NB4 (cell line): Measurements from ENCODE around the gene NR6A1.

Experiments
- DNase-seq: peaks from one replicate; pipeline ENCODE4 v3.0.0; 2010; ENCODE audit warnings: low read depth
- H3K4me3 ChIP-seq: one replicate; pipeline ENCODE4 v1.5.1; 2011; ENCODE audit warnings: mild to moderate bottlenecking, low read depth, low read length, moderate library complexity
- CTCF ChIP-seq: IDR thresholded peaks from one replicate; pipeline ENCODE4 v1.5.1; 2012; ENCODE audit warnings: low read depth, low read length
- MAX ChIP-seq: IDR thresholded peaks from 2 replicates; pipeline ENCODE4 v1.6.1; 2011; ENCODE audit warnings: low read depth, low read length
- MYC ChIP-seq: IDR thresholded peaks from 2 replicates; pipeline ENCODE4 v1.6.1; 2011; ENCODE audit warnings: low read depth, low read length
- POLR2A ChIP-seq: IDR thresholded peaks from 2 replicates; pipeline ENCODE4 v1.6.1; 2011; ENCODE audit warnings: mild to moderate bottlenecking; ENCODE audit not compliant: insufficient read length; ENCODE audit errors: extremely low read depth

The NR6A1 gene

GRCh38 chr9:124780757-124781151 is 9.6 kb upstream of the NR6A1 start:
- DNase-seq = no peak
- no peak overlapping the region for H3K4me3 ChIP-seq
- TF ChIP-seq MAX (no peak), MYC (no peak), CTCF (no peak), POLR2A (no peak)

GRCh38 chr9:124780060-124780756 is 9.1 kb upstream of the NR6A1 start:
- no peak for DNase-seq
- no peak overlapping the region for H3K4me3 ChIP-seq

GRCh38 chr9:124779368-124780059 is 8.4 kb upstream of the NR6A1 start:
- peak; percentile 25 for DNase-seq
- no peak overlapping the region for H3K4me3 ChIP-seq
- no peak for TF ChIP-seq POLR2A
- TF ChIP-seq MYC = no peak
- TF ChIP-seq CTCF = no peak
- TF ChIP-seq MAX = no peak

More at GRCh38 chr9:124780060-124780756, 9.1 kb upstream of the NR6A1 start:
- TF ChIP-seq MAX (no peak), CTCF (no peak), POLR2A (no peak), MYC (no peak)

GRCh38 chr9:124778575-124779367 is 7.7 kb upstream of the NR6A1 start:
- no peak for DNase-seq
- no peak for TF ChIP-seq MYC
- no peak for TF ChIP-seq CTCF
- TF ChIP-seq POLR2A = no peak

GRCh38 chr9:124776954-124777648 is 6.0 kb upstream of the NR6A1 start, which contains the start of gene OLFML2A:
Gene OLFML2A, plus strand, starts transcription at chr9:124777133. Its CDS starts 138 bp downstream, at chr9:124777271.
- DNase-seq = peak; percentile 64
- H3K4me3 ChIP-seq = peak within 1 kb of the TSS; percentile 16
- TF ChIP-seq CTCF = peak; percentile 29
- TF ChIP-seq POLR2A = no peak

More at GRCh38 chr9:124778575-124779367, 7.7 kb upstream of the NR6A1 start:
- no peak overlapping the region for H3K4me3 ChIP-seq
